ENCODE measurements around the gene DNAI4.
"Not testable (repeated sequence)": the region's sequence is repeated elsewhere in the genome, so short reads cannot be mapped to it uniquely, and the experiment has no call there.

Gene DNAI4, protein sequence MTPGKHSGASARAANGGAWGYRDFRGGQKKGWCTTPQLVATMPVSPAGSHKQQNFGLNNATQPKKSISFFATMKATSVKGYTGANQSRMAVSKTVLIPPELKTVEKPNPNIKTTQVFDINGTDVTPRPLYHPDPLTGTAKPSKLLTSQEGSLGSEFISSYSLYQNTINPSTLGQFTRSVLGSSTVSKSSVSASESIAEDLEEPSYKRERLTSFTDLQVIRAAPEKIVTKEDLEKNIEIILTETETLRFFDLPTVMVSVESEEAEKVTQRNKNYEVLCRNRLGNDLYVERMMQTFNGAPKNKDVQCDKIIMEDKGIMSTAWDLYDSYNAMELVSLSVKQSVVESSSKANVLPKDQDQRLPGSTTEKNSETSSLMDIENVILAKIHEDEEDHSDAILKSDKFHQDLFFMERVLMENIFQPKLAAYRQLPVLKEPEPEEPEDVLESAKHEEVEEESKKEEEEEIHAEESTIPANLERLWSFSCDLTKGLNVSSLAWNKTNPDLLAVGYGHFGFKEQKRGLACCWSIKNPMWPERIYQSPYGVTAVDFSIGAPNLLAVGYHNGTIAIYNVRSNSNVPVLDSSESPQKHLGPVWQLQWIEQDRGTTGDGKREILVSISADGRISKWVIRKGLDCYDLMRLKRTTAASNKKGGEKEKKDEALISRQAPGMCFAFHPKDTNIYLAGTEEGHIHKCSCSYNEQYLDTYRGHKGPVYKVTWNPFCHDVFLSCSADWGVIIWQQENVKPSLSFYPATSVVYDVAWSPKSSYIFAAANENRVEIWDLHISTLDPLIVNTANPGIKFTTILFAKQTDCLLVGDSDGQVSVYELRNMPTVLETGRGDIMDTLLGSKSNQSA

DNA sequence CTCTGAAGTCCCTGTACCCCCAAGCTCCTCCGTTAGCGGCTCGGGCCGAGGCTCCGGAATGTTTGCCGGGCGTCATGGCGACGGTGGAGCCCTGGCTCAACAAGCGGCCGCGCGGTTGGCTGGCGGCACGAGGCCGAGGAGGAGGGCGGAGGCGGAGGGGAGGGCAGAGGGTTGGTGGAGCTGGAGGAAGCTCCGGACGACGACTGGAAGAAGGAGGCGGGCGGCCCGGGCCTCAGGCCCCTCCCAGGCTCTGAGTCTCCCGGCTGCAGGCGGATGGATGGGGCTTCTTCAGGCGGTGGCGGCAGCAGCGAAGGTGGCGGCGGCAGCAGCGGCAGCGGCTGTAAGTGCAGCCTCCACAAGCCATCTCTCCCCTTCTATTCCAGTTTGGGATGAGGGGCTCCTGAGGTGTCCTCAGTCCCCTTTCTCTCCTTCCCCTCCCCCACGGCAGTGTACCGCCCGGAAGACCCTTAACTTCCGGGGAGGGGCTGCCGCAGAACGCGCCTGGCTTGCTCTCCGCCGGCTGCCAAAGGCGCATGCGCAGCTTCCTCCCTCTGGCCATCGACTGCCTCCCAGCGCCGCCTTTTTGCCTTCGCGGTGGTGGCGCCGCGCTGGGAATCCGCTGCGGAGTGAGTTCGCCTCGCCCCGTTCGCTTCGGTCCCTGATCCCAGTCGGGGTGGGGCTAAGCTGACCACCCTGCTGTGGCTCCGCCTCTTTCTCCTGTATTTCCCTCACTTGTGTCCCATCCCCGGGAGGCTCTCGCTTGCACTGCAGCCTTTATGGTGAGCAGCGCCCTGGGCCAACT, at the start of gene DNAI4, which contains the start of gene MIER1:
TSS of gene DNAI4 (minus strand) at position 101 of the 802 bp plus-strand sequence. CDS start at position 76, 25 bp downstream.
TSS of gene MIER1 (plus strand) at position 235 of the 802 bp plus-strand sequence. CDS start at position 274, 39 bp downstream.
- DNase-seq (ENCODE audit: low spot score): peak; percentile 99

DNA sequence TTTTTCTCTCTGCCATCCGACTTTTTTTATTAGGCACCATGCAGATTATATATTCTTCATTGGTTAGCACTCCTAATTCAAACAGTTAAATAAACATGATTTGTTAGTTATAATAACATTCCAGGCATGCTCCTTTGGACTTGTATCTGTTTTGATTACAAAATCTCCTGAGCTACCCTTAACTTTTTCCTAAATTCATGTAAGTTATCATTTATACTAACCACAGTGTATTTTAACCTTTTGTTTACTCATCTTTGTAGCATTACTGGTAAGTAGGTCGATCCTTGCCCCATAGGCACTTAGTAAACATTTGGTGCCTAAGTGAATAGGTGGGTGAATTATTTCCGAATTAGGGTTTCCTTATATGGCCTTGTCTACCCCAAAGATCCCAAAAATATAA, 43.9 kb upstream of the DNAI4 start:
- DNase-seq (ENCODE audit: low spot score): no peak

- not testable (repeated sequence) for DNase-seq (ENCODE audit: low spot score)
Measured at GRCh38 chr1:66966188-66966873, 41.7 kb upstream of the DNAI4 start.

DNA sequence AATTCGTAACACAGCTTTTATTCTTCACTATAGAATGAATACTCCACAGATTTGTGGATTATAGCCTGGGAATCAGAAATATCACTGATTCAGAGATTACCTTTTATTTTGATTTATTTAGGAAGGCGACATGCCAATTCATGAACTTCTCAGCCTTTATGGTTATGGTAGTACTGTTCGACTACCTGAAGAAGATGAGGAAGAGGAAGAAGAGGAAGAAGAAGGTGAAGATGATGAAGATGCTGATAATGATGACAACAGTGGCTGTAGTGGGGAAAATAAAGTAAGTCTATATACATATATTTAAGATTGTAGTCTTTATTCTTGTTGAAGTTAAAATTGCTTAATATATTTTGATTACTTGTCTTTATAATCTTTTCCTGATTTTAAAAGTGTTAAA, 33.3 kb upstream of the DNAI4 start:
- DNase-seq (ENCODE audit: low spot score): no peak

GRCh38 chr1:66954208-66954607, 29.6 kb upstream of the DNAI4 start:
- no peak for DNase-seq (ENCODE audit: low spot score)

DNA sequence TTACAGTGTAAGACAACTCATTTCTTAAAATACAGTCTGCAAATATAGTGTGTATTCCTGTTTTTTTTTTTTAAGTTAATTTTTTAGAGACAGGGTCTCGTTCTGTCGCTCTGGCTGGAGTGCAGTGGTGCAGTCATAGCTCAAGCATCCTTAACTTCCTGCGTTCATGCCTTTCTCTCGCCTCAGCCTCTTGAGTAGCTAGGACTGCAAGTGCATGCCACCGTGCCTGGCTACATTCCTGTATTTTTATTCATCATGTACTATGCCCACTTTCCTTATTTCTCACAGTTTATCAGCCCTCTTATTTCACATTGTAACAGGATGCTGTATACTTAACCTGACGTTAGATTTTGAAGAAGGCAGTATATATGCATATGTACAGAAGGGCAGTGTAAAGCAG, 26.9 kb upstream of the DNAI4 start:
- DNase-seq (ENCODE audit: low spot score): no peak

DNA sequence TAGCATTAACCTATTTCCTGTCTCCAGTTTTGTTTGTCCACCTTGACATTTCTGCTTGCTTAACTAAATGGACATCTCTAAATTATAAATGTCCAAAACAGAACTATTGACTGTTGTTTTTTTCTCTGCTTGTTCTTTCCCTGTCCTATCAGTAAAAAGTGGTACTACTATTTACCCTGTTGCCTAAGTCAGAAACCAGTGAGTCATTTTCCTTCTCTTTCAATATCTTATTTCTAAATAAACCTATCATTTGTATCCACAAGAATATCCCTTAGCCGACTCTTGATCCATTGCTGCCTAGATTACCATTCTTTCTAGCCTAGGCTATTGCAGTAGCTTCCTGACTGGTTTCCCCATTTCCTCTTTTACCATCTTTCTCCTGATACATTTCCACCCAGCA, 22.6 kb upstream of the DNAI4 start:
- no peak for DNase-seq (ENCODE audit: low spot score)

DNA sequence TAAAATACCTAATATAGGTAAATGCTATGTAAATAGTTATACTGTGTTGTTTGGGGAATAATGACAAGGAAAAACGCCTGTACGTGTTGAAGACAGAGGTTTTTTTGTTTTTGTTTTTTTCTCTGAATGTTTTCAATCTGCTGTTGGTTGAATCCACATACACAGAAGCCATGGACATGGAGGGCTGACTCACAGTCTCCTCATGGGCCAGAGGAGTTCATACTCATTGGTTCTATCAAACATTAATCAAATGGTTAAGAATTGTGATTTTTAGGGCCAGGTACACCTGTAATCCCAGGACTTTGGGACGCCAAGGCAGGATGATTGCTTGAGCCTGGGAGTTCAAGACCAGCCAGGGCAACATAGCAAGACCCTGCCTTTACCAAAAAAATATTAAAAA, 20.7 kb upstream of the DNAI4 start:
- DNase-seq (ENCODE audit: low spot score): no peak

- DNase-seq (ENCODE audit: low spot score): no peak
Measured at GRCh38 chr1:66944330-66945274, 19.9 kb upstream of the DNAI4 start.

DNA sequence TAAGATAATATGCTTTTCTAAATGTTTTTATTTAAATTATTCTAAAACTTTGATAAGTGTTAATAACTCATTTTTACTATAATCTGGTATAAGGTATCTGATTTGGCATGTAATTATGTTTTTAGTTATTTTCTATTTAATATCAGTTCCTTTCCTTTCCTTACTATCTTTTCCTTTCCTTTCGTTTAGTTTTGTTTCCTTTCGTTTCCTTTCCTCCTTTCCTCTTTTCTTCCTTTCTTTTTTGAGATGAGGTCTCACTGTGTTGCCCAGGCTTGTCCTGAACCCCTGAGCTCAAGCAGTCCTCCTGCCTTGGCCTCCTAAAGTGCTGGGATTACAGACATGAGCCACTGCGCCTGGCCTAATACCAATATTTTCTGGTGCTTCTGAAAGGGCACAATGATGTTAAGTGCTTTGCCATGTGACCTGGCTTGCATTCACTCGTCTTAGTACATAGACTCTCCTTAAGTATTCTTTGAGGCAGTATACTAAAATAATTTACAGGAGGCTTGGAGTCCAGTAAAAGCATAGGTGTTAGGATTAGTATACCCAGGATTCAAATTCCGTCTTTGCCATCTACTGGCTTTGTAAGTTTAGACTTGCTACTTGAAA, 18.8 kb upstream of the DNAI4 start:
- DNase-seq (ENCODE audit: low spot score): no peak

GRCh38 chr1:66940981-66941380, 16.3 kb upstream of the DNAI4 start:
- DNase-seq (ENCODE audit: low spot score): no peak

GRCh38 chr1:66938613-66939012, 14.0 kb upstream of the DNAI4 start:
- DNase-seq (ENCODE audit: low spot score): no peak

DNA sequence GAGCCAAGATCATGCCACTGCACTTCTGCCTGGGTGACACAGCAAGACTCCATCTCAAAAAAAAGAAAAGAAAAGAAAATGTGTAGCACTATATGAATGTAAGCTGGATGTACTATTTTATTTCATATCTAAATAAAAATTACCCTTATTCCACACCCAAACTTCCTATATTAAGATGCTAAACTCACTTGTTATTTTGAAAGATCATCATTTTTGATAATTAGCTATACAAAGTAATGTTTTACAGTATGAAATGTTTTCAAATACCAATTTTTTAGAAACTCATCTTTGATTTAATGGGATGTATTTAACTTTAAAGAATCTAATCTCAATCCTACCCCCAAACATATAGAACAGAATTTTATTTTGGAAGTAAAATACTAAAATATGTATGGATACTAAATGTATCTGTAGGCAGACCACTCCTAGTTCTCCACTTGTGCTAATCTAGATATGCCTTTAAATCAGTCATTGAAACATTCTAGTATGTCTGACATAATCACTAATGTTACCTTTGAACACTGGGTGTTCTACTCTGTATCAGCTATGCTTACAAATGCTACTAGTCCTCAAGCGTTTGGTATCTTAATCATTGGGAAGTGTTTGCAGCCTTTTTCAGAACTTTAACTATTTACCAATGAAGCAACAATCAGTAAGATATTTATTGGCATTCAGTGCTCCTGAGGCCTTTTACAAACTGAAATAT, 13.0 kb upstream of the DNAI4 start:
- DNase-seq (ENCODE audit: low spot score): no peak

DNA sequence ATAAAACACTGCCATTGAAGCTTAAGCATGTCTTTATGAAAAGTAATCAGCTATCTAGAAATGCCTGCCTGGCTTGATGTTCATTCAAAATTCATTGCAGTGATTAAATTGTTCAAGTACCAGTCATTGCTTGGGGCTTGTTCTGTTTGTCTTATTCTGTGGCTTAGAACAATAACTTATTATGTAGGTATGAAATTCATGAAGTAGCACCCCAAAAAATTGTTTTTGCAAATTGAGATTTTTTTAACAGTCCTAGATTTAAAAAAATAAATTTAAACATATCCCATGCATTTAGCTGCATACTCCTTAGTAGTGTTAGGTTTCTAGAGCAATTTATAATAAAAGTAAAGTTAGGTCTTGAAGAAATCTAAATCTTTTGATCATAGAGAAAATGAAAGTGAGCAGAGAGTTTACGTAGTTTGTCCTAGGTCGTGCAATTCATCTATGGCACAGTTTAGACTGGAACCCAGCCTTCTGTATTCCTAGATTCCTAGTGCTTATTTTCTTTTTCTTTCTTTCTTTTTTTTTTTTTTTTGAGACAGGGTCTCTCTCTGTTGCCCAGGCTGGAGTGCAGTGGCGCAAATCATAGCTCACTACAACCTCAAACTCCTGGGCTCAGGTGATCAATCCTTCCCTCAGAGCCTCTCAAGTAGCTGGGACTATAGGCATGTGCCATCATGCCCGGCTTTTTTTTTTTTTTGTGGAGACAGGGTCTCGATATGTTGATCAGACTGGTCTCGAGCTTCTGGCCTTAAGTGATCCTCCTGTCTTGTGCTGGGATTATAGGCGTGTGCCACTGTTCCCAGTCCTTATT, 9.4 kb upstream of the DNAI4 start:
- DNase-seq (ENCODE audit: low spot score): no peak

GRCh38 chr1:66932291-66932690, 7.6 kb upstream of the DNAI4 start:
- DNase-seq (ENCODE audit: low spot score): no peak

DNA sequence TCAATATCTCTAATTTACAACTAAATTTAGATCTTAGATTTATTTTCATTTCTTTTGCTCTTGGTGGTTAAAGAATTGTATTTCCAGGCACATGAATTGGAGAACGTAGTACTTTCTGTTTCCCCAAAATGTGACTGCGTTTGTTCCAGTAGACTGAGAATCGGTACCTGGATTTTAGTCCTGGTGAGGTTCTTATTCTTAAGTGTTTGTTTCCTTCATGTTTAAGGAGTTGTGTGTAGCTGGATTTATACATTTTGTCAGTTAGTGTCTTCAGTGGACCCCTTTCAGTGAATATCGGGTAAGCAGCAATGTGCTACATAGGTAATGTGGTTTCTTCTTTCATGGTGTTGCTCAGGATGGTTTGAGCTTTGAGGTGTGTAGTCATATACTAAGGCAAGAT, 6.9 kb upstream of the DNAI4 start:
- DNase-seq (ENCODE audit: low spot score): no peak

DNA sequence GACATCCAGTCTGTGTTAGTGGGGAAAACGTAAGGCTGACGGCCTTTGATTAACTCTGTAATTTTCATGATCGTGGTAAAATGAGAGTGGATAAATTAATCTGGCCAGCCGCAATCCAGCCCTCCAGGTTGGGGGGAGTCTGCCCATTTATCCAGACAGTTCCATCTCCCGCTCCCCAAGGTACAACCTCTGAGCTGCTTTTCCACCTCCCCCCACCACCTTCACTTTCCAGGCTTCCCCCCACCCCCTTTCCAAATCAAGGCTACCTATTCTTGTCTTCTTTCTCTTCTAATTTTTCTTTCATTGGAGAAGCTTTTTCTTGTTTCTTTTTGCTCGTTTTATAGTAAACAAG, 6.1 kb upstream of the DNAI4 start:
- peak; percentile 17 for DNase-seq (ENCODE audit: low spot score)

DNA sequence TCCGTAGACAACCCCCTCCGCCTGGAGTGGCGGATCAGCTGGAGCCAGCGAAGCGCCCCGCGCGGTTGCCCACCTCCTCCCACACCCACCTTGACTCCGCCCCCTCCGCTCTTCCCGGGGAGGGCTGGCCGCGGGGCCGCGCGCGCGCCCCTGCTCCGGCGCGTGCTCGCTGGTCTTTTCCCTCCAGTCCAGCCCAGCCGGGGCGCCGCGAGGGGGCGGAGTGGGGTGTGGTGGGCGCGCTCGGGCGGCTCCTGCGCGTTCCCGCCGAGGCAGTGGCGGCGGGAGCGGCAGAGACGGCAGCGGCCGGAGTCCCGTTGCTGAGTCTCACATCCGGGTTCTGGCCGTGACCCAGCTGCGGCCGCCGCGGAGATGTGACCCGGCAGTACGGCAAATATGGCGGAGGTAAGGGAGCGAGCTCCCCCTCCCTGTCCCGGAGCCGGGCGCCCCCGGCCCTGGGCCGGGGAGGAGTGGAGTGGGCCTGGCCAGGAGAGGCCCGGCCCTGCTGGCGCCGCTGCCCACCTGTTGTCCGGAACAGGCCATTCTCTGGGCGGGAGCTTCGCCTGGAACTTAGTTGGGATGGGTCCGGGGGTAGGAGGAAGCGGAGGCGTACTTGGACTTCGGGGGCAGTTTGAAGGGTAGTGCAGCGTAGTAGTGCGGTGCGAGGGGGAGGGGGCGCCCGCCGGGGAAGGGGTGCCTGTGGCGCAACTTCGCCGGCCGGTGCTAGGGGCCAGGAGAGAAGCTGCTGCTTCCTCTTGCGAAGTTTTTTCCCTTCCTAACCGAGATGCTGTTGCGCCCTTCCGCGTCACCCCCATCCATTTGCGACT, 5.6 kb upstream of the DNAI4 start:
- DNase-seq (ENCODE audit: low spot score): peak; percentile 85

Data from iPS-NIHi11 (cell line).